ENCODE measurements around the gene GMFB.
A peak's percentile ranks its signal among the peaks of the same experiment; 100 is the strongest.
"Not testable (repeated sequence)": the region's sequence is repeated elsewhere in the genome, so short reads cannot be mapped to it uniquely, and the experiment has no call there.

The GMFB gene

DNA sequence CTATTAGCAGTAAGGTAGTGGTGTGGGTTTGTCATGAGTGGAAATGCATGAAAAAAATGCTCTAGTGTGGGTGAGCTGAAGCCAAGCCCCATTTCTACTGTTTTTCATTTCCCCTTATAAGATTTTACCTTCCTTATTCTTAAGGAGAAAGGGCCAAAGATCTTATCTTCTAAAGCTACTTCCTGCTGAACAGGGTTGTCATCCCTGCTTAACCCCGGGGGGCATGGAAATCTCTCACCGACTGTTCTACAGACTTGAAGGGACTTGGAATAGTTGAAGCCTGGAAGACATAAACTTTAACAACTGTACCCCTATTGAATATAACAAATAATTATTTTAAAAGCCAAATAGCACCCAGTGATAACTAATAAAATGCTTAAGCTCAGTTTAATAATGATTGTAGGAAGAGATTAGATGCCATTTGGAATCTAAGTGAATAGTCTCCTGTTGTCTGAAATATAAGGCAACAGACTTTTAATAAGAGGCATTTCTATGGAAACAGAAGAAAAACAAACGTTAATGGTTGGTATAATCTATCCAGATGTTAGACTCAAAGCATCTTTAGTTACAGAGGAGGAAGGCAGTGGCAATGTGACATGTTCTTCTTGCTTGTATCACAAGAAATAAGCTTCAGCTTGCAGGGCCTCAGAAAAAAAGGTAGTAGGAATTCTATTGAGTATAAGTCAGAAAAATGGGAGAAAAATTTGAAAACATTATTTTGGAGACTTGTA is 1.8 kb upstream of the GMFB start:
- DNase-seq (ENCODE audit: low spot score): no peak

DNA sequence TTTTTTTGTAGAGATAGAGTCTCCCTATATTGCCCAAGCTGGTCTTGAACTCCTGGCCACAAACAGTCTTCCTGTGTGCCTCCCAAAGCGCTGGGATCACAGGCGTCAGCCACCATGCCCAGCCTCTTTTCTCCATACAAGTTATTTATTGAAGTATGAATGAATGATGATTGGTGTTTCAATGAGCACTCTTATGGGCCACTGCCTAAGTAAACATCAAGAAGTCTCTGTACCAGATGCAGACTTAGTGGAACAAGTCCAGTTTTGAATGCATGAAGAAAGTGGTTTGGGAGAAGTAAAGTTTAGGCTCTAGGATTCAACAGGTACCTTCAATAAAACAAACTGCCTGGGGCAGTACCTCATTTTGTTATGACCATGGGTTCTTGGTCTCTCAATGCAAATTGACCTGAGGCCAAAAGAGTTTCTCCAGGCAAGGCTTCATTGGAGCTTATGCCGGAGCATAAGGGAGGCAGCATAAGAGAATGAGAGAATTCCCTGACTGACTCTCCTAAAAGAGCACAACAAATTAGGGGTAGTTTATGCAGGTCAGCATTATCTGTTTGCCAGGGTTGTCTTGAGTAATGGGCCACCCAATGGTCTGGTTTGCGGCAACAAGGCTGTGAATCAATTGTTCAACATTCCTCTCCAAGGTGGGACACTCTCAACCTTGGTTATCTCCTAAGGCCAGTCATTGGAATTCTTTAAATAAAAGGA is 1.1 kb upstream of the GMFB start:
- no peak for DNase-seq (ENCODE audit: low spot score)

DNA sequence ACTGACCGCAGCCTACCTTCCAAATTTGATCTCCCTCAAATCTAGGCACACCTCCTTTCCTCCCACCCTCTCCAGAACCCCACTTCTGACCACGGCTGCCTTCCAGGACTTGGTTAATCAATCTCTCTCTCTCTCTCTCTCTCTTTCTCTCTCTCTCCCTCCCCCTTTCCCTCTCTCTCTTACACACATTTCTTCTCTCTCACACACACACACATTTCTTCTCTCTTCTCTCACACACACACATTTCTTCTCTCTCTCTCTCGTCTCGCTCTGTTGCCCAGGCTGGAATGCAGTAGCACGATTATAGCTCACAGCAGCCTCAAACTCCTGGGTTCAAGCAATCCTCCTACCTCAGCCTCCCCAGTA is 521 bp upstream of the GMFB start:
- no peak for DNase-seq (ENCODE audit: low spot score)

DNA sequence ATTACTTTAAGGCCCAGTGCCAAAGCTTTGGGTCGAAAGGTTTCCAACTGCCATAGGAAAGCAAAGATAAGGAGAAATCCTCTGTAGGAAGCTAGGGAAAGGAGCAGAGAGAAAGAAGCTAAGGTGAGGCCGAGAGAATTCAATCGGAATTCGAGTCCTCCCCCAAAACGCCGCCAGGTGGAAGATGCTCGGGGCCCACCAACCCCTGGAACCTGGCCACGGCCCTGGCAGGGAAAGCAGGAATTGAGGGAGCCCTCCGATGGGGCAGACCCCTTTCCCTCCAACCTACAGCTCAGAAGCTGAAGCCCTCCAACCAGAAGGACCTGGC is 498 bp downstream of the GMFB start:
- no peak for DNase-seq (ENCODE audit: low spot score)

DNA sequence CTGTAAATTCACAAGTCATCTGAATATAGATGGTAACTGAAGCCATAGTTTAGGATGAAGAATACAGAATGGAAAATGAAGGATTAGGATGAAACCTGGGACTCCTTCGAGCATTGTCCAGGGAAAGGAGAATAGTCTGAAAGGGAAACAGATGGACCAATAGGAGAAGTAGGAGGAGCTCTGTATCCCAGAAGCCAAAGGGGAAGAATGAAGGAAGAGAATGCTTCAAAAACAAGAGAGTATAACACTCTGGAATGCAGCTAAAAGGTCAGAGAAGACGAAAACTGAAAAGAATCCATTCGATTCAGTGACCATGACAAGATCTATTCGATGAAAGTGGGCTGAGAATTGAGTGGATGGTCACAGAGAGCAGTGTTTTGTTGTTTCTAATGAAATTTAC is 1.0 kb downstream of the GMFB start:
- peak; percentile 86 for DNase-seq (ENCODE audit: low spot score)

DNA sequence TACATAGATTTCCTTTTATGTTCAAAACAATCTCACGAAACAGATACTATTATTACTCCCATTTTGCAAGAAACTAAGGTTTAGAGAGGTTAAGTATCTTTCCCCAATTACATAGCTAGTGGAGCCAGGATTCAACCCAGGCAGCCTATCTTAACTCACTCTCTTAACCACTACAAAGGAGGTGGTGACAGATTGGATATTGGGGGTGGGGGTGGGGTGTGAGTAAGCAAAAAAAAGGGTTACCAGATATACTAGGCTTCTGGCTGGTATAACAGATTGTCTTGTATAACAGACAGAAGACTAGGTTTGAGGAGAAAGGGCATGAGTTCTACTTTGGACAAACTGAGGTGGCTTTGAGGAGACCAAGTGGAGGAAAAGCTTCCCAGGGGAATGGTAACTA is 2.1 kb downstream of the GMFB start:
- no peak for DNase-seq (ENCODE audit: low spot score)

DNA sequence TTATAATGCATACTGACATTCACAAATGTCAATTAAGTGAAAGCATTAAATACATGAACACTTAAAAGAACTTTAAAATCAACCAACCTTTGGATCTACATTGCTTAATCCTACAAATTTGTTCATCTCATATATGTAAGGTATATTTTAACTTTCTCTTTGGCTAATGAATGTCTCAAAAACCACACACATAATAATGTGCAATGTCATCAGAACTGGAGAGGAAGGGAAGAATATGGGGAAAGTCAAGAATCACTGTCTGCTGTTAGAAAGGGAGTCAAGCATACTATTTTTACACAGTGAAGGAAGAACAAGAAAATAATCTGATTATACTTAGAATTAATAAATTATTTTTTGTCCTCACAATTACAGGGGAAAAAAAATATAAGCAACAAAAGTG is 4.9 kb downstream of the GMFB start:
- no peak for DNase-seq (ENCODE audit: low spot score)

DNA sequence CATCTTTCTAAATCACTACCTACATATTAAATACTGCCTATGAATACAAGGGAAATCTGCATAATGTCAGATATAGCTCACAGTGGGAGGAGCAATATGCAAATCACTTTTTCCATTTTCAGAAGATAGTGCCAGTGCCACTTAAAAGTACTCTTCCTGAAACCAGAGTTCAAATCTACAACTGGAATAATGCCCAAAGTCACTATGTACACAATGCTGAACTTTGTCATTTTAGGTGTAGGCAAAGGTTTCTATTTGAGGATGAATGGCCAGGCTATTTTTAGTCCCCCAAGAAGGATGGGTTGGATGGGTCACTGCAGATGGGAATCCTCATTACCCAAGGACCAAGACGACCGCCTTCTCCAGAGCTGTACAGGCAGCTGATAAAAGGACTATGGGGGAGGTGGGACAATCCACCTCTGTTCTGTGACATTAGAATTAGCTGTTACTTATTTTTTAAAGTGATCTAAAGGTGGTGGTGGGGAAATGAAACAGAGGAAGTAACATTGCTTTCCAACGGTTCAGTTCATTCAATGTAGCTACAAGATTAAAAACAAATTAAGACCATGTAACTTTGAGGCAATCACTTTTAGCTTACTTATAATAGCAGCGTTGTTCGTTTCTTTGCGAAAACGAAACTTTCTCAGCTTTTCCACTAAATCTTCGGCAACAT is 5.6 kb downstream of the GMFB start:
- no peak for DNase-seq (ENCODE audit: low spot score)

DNA sequence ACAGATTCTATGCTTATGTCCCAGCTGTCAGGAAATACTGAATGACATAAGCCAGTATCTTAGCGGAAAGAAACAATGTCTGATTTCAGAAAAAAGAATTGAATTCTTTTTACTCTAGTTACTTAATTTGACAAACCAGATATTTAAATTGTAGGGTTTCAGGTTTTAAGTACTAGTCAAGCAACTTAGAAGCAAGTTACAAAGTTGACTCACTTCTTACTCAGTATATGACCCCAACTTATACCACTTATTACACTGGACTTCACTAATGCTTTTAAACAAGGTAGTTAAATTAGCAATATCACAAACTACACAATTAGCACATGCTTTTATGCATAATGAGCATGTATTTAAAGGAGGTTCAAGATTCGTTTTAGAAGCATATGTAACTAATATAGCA is 7.1 kb downstream of the GMFB start:
- DNase-seq (ENCODE audit: low spot score): no peak

DNA sequence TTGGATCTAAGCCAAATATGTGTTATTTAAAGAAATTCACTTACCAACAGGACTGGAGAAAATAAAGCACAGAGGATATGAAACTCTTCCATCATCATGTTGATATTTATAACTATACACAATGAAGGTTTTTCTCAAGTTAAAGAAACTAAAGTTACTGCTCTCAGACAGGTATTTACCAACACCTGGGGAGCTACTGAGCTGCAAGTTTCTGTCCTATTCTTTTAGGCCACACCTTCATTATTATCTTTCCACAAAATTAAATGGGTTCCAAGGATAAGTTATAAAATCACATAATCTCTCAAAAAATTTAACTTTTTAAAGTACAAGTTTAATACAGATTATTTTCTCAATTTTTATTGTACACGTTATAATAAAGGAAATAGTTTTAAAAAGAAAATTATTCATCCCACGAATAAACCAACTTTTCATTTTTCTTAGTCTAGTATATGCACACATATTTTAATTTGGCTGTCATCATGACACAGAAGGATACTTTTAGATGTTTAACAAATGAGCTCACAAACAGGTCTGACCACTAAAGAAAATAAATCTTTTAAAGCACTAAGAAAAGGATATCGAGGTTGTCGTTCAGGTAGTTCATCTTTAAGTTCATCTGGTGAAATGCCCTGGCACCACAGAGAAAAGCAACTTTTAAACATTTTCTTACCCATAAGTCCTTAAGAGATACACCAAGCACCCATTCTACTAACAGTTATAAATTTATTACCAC is 7.8 kb downstream of the GMFB start:
- no peak for DNase-seq (ENCODE audit: low spot score)

DNA sequence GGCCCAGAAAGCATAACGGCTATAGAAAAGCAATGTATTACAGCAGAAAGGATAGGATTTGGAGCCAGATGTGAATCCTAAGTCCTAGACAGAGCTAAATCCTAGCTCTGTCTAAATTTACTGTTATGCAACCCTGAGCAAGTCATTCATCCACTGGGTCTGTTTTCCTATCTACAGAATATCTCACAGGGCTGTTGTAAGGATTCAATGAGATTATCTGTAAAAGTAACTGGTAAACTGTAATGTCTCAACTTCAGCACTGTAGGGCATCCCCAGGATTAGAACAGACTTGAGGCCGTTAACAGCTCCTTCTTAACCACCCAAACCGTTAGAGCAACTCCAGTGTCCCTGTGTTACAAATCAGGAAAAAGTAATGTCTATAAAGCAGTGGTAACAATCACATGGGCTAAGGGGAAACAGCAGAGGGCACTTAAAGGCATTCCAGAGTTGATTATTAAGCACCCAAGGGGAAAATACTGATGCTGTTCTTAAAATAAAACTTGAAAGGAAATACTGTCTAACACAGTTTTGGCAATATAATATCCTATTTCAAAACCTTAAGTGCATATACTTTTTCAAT is 10.1 kb downstream of the GMFB start:
- DNase-seq (ENCODE audit: low spot score): no peak

DNA sequence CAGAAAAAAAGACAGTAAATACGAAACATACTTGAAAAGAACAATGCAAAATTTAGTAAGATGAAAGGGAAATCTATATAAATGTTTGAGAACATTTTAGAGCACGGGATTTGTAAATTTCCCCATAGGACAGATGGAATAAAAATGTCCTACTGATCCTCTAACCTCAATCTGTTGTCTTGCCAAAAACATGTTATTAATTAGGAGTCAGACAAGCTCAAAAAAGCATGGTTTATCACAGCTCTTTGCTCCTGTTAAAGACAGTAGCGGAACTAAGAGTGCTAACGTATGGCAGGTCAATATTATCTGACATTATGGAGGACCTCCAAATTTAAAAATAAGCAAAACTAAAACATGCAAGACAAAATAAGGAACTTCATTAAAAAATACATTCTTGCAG is 12.9 kb downstream of the GMFB start:
- DNase-seq (ENCODE audit: low spot score): no peak

DNA sequence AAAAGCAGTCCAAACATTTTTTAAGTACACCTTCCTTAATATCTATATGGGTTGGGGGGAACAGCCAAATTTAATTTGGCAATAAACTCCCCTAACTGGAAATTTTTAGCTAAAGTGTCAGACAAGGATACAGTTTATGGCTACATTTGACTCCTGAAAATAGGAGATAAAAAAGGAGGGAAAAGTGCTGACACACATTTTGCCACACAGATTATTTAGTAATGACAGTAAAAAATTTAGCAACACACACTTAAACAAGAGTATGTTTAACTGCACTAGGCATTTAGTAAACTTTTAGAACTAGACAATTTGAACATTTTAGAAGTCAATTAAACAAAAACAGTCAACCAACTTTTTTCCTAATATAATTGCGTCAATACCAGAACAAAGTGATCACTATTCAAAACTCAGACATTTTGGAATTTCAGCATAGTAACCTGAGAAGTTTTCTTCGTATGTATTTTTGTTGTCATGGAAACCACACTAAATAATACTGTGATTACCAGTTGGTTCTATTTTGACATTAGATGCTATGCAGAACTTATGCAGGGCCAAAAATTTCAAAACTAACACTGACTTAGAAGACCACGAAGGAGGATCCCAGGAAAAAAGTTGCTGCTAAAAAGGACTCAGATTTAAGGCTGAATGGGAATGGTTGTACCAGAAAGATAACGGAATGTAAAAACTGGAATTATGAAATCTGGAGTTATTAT is 13.4 kb downstream of the GMFB start:
- no peak for DNase-seq (ENCODE audit: low spot score)

DNA sequence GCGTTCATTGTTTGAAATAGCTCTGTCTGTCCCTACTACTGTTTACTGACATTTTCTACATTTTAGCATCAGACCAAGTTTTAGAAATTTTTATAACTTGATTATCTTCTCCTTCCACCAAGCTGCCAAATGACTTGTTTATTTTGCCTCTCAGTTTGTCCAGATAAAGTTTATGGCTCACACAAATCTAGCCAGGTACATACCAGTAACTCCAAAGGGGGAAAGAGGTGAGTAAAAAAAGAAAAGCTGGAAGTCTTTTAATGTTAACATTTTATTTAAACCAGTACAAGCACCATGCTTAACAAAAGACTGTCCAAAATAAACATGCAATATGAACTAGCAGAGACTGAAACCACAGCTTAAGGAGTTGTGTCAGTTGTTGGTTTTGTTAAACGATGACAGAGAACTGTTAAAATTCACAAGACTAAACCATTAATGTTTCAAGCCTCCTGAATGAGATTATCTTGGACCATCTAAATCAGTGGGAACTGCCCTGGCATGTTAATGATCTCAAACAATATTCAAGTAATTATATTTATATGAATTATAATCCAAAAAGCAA is 14.5 kb downstream of the GMFB start:
- DNase-seq (ENCODE audit: low spot score): no peak

DNA sequence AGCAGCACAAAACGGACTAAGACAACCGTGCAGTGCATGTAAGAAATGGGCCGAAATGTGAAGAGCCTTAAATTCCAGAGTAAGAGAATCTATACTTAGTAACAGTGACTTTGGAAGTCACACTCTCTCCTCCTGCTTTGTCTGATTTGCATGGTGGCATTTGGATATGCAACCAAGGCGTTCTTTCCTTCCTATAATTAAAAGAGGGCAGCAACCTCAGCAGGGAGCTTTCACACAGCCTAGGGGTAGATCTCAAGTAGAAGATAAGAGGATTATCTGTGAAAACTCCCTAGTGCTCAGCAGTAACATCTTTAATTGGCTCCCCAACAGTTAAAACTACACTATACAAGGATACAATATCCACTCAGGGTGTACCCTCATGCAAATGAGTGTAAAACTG is 16.5 kb downstream of the GMFB start:
- DNase-seq (ENCODE audit: low spot score): no peak

DNA sequence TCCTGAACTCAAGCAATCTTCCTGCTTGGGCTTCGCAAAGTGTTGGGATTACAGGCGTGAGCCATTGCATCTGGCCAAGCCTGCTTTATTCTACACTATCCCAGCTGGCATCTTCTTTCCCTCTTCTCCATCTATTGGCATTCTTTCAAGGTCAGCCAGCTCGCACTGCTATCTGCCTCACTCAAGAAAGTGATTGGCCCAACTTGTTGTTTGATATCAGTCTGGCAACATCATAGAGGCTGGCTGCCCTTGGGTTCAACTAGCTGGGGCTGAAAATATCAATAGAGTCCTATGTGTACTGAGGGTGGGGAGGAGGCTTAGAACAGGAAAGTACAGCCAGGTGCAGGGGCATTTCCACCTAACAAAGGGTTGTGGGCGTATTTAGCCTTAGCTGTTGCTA is 17.1 kb downstream of the GMFB start:
- DNase-seq (ENCODE audit: low spot score): no peak

DNA sequence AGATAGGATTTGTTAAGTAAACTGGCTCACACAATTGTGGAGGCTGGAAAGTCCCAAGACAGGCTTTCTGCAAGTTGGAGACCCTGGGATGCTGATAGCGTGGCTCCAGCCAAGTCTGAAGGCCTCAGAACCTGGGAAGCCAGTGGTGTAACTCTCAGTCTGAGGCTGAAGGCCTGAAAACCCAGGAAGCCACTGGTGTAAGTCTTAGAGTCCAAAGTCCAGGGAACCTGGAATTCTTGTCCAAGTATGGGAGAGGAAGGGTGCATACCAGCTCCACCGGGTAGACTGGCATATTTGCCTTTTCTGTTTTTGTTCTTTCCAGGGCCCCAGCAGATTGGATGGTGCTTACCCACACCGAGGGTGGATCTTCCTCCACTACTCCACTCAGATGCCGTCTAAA is 18.1 kb downstream of the GMFB start:
- no peak for DNase-seq (ENCODE audit: low spot score)

DNA sequence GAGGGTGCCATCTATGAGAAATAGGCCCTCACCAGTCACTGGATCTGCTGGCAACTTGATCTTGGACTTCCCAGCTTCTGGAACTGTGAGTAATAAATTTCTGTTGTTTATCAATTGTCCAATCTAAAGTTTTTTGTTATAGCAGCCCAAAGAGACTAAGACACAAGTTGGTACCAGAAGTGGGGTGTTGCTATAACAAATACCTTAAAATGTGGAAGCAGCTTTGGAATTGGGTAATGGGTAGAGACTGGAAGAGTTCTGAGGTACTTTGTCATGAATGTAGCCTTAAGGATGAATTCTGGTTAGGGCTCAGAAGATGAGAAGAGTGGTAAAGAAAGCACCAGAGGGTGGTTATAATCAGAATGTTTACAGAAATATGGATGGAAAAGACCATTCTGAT is 21.5 kb downstream of the GMFB start:
- no peak for DNase-seq (ENCODE audit: low spot score)

DNA sequence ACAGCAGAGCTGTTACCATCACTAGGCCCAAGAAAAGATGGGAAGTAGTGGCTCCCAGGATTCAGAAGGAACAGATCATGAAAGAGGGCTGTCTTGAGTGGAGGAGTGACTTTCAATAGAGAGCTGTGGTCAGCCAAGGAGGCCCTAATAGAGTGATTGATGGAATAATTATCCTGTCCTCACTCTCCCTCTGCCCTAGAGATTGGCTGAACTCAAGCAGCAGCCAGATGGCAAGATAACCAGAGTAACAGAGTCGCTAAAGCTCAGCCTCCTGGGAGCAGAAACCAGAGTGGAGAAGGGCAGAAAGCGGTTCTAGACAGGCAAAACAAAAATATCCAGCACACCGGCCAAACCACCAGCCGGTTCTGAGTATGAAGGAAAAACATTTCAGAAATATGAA is 23.1 kb downstream of the GMFB start:
- DNase-seq (ENCODE audit: low spot score): no peak

DNA sequence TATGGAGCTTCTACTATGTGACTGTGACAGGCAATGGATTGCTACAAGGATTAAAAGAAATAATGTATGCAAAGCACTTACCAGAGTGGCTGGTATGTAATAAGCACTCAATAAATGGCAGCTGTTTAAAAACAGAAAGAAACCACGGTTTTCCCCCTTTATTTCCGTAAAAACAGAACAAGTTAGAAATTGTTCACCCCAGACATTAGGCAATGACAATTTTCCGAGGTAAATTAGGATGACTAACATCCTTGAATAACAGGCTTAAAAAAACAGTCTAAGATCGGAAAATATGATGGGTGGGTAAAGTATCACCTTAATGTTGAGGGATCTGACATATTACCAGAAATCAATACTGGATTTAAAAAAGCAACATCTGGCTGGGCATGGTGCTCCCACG is 26.7 kb downstream of the GMFB start:
- no peak for DNase-seq (ENCODE audit: low spot score)

DNA sequence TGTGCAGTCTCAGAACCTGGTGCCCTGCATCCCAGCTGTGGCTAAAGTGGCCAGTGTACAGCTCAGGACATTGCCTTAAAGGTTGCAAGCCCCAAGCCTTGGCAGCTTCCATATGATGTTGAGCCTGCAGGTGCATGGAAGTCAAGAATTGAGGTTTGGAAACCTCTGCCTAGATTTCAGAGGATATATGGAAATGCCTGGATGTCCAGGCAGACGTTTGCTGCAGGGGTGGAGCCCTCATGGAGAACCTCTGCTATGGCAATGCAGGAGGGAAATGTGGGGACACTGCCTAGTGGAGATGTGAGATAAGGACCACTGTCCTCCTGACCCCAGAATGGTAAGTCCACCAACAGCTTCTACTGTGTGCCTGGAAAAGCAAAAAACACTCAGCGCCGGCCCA is 29.7 kb downstream of the GMFB start:
- no peak for DNase-seq (ENCODE audit: low spot score)

DNA sequence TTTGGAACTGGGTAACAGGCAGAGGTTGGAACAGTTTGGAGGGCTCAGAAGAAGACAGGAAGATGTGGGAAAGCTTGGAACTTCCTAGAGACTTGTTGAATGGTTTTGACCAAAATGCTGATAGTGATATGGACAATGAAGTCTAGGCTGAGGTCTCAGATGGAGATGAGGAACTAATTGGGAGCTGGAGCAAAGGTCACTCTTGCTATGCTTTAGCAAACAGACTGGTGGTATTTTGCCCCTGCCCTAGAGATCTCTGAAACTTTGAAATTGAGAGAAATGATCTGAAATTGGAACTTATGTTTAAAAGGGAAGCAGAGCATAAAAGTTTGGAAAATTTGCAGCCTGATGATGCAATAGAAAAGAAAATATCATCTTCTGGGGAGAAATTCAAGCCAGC is 30.2 kb downstream of the GMFB start:
- not testable (repeated sequence) for DNase-seq (ENCODE audit: low spot score)
